ENCODE results near the gene TMEM126B.
A peak's percentile ranks its signal among the peaks of the same experiment; 100 is the strongest.
"Not testable (repeated sequence)": the region's sequence is repeated elsewhere in the genome, so short reads cannot be mapped to it uniquely, and the experiment has no call there.

TMEM126B gene

DNA sequence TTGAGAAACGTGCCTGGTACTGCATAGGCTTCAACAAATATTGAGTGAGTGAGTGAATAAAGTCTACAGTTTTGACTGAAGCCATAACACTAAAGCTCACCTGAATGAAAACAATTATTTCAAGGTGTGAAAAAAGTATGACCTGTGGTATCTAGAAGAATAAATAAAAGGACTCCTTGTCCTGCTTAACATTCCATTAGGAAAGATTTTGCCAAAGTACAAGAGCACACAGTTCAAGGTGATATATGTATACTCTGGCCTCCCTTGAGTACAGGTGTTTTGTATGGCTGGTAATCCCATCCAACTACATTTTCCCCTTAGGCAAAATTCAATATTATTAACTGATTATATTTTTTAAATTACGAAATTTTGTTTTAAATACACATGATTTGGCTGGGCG, 38.3 kb downstream of the TMEM126B start:
- CTCF ChIA-PET = no interaction called here
- no peak for DNase-seq (ENCODE audit: extremely low spot score)
- TF ChIP-seq SUZ12 (IDR thresholded peaks at IDR 0.05) (no peak), PKNOX1 (IDR thresholded peaks at IDR 0.05) (no peak)
- POLR2A ChIA-PET = no interaction called here

DNA sequence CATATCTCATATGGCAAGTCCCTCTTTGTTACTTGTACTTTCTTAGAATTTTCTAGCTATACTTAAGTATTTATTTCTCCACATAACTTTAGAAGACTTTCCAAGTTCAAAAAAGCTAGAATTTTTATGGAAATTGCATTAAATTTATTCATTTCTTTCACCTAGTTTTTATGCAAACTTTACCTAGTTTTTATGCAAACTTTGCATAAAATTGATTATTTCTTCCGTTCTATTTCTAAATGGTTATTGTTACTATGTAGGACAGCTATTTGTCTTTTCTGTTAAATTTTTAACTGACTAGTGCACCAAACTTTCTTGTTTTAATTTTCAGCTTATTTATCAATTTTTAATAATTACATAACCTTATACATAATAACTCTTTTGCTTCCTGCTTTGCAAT, 39.8 kb downstream of the TMEM126B start:
- CTCF ChIA-PET = no interaction called here
- DNase-seq (ENCODE audit: extremely low spot score) = no peak
- TF ChIP-seq FOXM1 (IDR thresholded peaks at IDR 0.05; ENCODE audit: borderline replicate concordance) (no peak), TARDBP (IDR thresholded peaks at IDR 0.05) (no peak), SUZ12 (IDR thresholded peaks at IDR 0.05) (no peak), ELF4 (IDR thresholded peaks at IDR 0.05) (no peak), ARNT (IDR thresholded peaks at IDR 0.05) (no peak), FOXK2 (IDR thresholded peaks at IDR 0.05) (no peak), NFRKB (IDR thresholded peaks at IDR 0.05) (no peak), ZNF384 (IDR thresholded peaks at IDR 0.05) (no peak), BHLHE40 (IDR thresholded peaks at IDR 0.05; ENCODE audit: borderline replicate concordance) (no peak), FOXA1 (IDR thresholded peaks at IDR 0.05) (no peak), SP1 (IDR thresholded peaks at IDR 0.05) (no peak)
- POLR2A ChIA-PET = no interaction called here

- DNase-seq (ENCODE audit: extremely low spot score); CTCF ChIA-PET; POLR2A ChIA-PET: not testable (repeated sequence)
These were observed 42.7 kb downstream of the TMEM126B start for GRCh38 chr11:85670949-85671663.

- POLR2A ChIA-PET = no interaction called here
- no peak for DNase-seq (ENCODE audit: extremely low spot score)
- TF ChIP-seq FOXK2 (IDR thresholded peaks at IDR 0.05) (no peak), L3MBTL2 (conservative IDR thresholded peaks at IDR 0.05) (0 out of 2 replicates have a peak, but pooled peaks have one; percentile 12)
- CTCF ChIA-PET = no interaction called here
These were observed 43.9 kb downstream of the TMEM126B start for GRCh38 chr11:85672105-85672902.

GRCh38 chr11:85673393-85673792, 45.0 kb downstream of the TMEM126B start:
- POLR2A ChIA-PET = no interaction called here
- TF ChIP-seq TARDBP (IDR thresholded peaks at IDR 0.05) (no peak), SP1 (IDR thresholded peaks at IDR 0.05) (no peak), ZNF384 (IDR thresholded peaks at IDR 0.05) (no peak), NFRKB (IDR thresholded peaks at IDR 0.05) (no peak), BHLHE40 (IDR thresholded peaks at IDR 0.05; ENCODE audit: borderline replicate concordance) (no peak)
- no peak for DNase-seq (ENCODE audit: extremely low spot score)
- CTCF ChIA-PET = no interaction called here

- POLR2A ChIA-PET = interaction anchor here (2.9 kb wide), 1 partner anchor 15 kb away, joined by 12 read pairs; the partner anchor contains the start of gene CREBZF
- no peak for DNase-seq (ENCODE audit: extremely low spot score)
- TF ChIP-seq CTBP1 (IDR thresholded peaks at IDR 0.05; ENCODE audit: borderline replicate concordance) (no peak), HDGF (IDR thresholded peaks at IDR 0.05; ENCODE audit: borderline replicate concordance) (no peak), FOXK2 (IDR thresholded peaks at IDR 0.05) (no peak), TARDBP (IDR thresholded peaks at IDR 0.05) (no peak), ZNF384 (IDR thresholded peaks at IDR 0.05) (no peak), SUZ12 (IDR thresholded peaks at IDR 0.05) (no peak)
- CTCF ChIA-PET = no interaction called here
These were observed 51.2 kb downstream of the TMEM126B start for GRCh38 chr11:85679576-85679975.

GRCh38 chr11:85680897-85681296, 52.5 kb downstream of the TMEM126B start:
- TF ChIP-seq SP1 (IDR thresholded peaks at IDR 0.05) (no peak), FOXA1 (IDR thresholded peaks at IDR 0.05) (no peak), FOXK2 (IDR thresholded peaks at IDR 0.05) (no peak), L3MBTL2 (conservative IDR thresholded peaks at IDR 0.05) (no peak), ZNF384 (IDR thresholded peaks at IDR 0.05) (no peak)
- POLR2A ChIA-PET = interaction anchor here (0.9 to 2.9 kb wide), 2 partner anchors 16 to 17 kb away, joined by 4 to 12 read pairs; partner anchors contain the start of gene CREBZF
- CTCF ChIA-PET = no interaction called here
- DNase-seq (ENCODE audit: extremely low spot score) = no peak

DNA sequence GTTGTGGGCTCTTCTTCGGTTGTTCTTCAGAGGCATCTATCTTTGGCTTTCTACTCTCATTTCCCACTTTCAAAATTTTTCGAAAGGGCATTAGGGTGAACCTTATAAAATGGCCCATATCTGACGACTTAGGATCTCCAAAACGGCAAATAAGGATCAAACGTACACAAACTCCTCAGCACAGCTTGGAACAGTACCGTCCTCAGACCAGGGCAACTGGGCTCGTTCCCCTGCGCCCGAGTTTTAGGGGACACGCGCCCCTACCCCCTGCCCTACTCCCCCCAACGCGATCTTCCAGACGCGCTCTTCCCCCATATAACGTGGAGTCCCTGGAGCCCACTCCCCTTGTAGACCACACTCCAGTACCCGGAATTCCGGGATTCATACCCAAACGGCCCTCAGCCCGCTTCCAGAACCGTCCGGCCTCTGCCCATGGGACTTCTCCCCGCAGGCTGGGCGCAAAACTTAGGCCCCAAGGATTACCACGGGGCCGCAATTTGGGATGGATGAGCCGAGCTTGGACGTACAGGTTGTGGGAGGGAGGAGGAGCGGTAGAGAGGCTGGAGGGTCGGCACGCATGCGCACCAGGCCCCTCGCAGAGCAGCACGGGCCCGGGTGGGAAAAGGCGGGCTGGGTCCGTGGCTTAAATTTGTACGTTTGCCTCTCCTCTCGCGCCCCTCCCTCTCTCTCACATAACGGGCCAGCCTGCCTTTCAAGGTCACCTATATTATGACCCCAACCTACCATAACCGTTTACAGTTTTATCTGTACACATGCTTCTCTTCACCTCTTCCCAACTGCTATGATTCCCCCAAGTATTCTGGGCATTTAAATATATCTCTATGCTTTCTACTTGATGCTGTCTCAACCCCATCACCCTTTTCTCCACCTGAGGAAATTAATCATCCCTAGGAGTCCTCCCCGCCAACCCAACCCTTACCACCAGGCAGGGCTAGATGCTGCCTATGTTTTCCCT, 54.2 kb downstream of the TMEM126B start:
- ChIA-PET CTCF (no interaction called here), POLR2A (interaction anchor here (0.7 to 2.9 kb wide), 3 partner anchors 18 to 592 kb away, joined by 3 to 12 read pairs (median 3); partner anchors contain the start of gene CREBZF)
- TF ChIP-seq LEF1 (IDR thresholded peaks at IDR 0.05; ENCODE audit: borderline replicate concordance) (no peak), L3MBTL2 (conservative IDR thresholded peaks at IDR 0.05) (peak; percentile 55), HDGF (IDR thresholded peaks at IDR 0.05; ENCODE audit: borderline replicate concordance) (no peak)
- peak; percentile 80 for DNase-seq (ENCODE audit: extremely low spot score)

Data from HEK293T (cell line).